DMS 273 treated with DMSO at 0.1 percent for 48 hours (cell line): ENCODE results near the gene FUBP1.
"Not testable (repeated sequence)": the region's sequence is repeated elsewhere in the genome, so short reads cannot be mapped to it uniquely, and the experiment has no call there.

ENCODE experiments used
- DNase-seq: peaks from one replicate; lab custom pipeline; 2025; lab: John Stamatoyannopoulos, UW

Gene FUBP1

GRCh38 chr1:77948841-77949424 lies 29.9 kb downstream of the FUBP1 start:
- DNase-seq = no peak

GRCh38 chr1:77945345-77945744 lies 33.5 kb downstream of the FUBP1 start:
- DNase-seq = no peak

- DNase-seq = no peak
Measured at GRCh38 chr1:77942400-77943140, 36.3 kb downstream of the FUBP1 start.

GRCh38 chr1:77940921-77941570 lies 37.8 kb downstream of the FUBP1 start:
- DNase-seq = no peak

- DNase-seq = no peak
Measured at GRCh38 chr1:77938651-77939050, 40.2 kb downstream of the FUBP1 start.

GRCh38 chr1:77929806-77930205 lies 49.1 kb downstream of the FUBP1 start:
- DNase-seq = no peak

- DNase-seq = no peak
Measured at GRCh38 chr1:77927414-77927813, 51.5 kb downstream of the FUBP1 start.

- no peak for DNase-seq
Measured at GRCh38 chr1:77926561-77927357, 52.1 kb downstream of the FUBP1 start.

- no peak for DNase-seq
Measured at GRCh38 chr1:77925956-77926355, 52.9 kb downstream of the FUBP1 start.

GRCh38 chr1:77925518-77925917 lies 53.4 kb downstream of the FUBP1 start:
- no peak for DNase-seq

- DNase-seq = not testable (repeated sequence)
Measured at GRCh38 chr1:77918918-77919317, 60.0 kb downstream of the FUBP1 start.

- DNase-seq = no peak
Measured at GRCh38 chr1:77910116-77910515, 68.8 kb downstream of the FUBP1 start.

- no peak for DNase-seq
Measured at GRCh38 chr1:77906624-77907023, 72.2 kb downstream of the FUBP1 start.

GRCh38 chr1:77906019-77906545 lies 72.8 kb downstream of the FUBP1 start:
- no peak for DNase-seq

- no peak for DNase-seq
Measured at GRCh38 chr1:77905603-77906002, 73.3 kb downstream of the FUBP1 start.

GRCh38 chr1:77900687-77901293 lies 78.1 kb downstream of the FUBP1 start:
- no peak for DNase-seq

- no peak for DNase-seq
Measured at GRCh38 chr1:77899647-77900320, 79.1 kb downstream of the FUBP1 start.
